Fibroblast of the aortic adventitia (primary cell): ENCODE measurements around the gene AK2. TPM values are rescaled to one million over a fixed set of nuclear protein-coding genes. Genes with fewer than 3 reads are reported as not detected.
A peak's percentile ranks its signal among the peaks of the same experiment; 100 is the strongest.

Experiments
- DNase-seq: peaks from one replicate; pipeline ENCODE4 v3.0.0-alpha.2; 2010; ENCODE audit warnings: low read depth
- H3K4me3 ChIP-seq: 2 replicates; pipeline ENCODE4 v1.5.1; 2011; ENCODE audit warnings: low read depth, mild to moderate bottlenecking, control low read depth, low read length, moderate library complexity
- total RNA-seq: library from RNA; depleted of rRNA; stranded (reverse); fragments of >200 nt; gene quantifications from 2 replicates; pipeline ENCODE4 v1.2.3, GENCODE V29; 2012; ENCODE audit warnings: low replicate concordance
- TF ChIP-seq, protein P1 (sequence below): IDR thresholded peaks from 2 replicates; pipeline ENCODE4 v1.5.1; 2011; ENCODE audit warnings: mild to moderate bottlenecking, low read length, control low read depth, inconsistent platforms; ENCODE audit not compliant: insufficient read depth

Gene AK2
- total RNA-seq, 1 donor: 155 TPM

- no peak overlapping the region for H3K4me3 ChIP-seq
- TF ChIP-seq, protein P1, sequence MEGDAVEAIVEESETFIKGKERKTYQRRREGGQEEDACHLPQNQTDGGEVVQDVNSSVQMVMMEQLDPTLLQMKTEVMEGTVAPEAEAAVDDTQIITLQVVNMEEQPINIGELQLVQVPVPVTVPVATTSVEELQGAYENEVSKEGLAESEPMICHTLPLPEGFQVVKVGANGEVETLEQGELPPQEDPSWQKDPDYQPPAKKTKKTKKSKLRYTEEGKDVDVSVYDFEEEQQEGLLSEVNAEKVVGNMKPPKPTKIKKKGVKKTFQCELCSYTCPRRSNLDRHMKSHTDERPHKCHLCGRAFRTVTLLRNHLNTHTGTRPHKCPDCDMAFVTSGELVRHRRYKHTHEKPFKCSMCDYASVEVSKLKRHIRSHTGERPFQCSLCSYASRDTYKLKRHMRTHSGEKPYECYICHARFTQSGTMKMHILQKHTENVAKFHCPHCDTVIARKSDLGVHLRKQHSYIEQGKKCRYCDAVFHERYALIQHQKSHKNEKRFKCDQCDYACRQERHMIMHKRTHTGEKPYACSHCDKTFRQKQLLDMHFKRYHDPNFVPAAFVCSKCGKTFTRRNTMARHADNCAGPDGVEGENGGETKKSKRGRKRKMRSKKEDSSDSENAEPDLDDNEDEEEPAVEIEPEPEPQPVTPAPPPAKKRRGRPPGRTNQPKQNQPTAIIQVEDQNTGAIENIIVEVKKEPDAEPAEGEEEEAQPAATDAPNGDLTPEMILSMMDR: no peak
- no peak for DNase-seq
Observed at GRCh38 chr1:32991386-32991785, 45.3 kb downstream of the AK2 start.

DNA sequence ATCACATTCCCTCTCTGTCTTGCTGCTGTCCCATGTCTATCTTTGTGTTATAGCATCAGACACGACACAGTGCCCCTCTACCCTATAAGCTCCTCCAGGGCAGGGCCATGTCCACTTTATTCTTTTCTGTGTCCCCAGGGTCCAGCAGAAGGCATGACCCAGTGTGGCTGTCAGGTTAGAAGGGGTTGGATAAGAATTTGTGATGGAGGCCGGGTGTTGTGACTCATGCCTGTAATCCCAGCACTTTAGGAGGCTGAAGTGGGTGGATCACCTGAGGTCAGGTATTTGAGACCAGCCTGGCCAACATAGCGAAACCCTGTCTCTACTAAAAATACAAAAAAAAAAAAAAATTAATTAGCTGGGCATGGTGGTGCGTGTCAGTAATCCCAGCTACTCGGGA lies 45.8 kb downstream of the AK2 start:
- H3K4me3 ChIP-seq: no peak overlapping the region
- DNase-seq: no peak
- TF ChIP-seq, protein P1: no peak

GRCh38 chr1:32989160-32990050 lies 47.3 kb downstream of the AK2 start:
- peak; percentile 99 for DNase-seq
- TF ChIP-seq, protein P1: no peak
- H3K4me3 ChIP-seq: no peak overlapping the region

DNA sequence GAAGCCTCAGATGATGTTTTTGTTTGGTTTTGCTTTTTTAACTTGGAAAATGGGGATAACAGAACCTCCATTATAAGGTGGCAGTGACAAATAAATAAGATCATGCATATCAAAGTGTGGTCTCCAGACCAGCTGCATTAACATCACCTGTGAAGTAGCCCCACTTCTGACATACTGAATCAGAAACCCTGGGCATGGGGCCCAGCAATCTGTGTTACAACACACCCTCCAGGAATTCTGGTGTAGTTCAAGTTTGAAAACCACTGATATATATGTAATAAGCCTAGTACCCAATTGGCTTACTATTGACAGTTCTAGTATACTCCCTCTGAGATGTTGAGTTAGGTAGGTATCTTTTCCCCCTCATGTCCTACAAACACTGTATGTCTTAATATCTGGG lies 48.0 kb downstream of the AK2 start:
- no peak overlapping the region for H3K4me3 ChIP-seq
- DNase-seq: peak; percentile 89
- TF ChIP-seq, protein P1: no peak

- no peak overlapping the region for H3K4me3 ChIP-seq
- DNase-seq: no peak
- TF ChIP-seq, protein P1: no peak
Observed at GRCh38 chr1:32985226-32985625, 51.5 kb downstream of the AK2 start.

GRCh38 chr1:32984455-32985171 lies 52.1 kb downstream of the AK2 start:
- H3K4me3 ChIP-seq: no peak overlapping the region
- DNase-seq: peak; percentile 70
- TF ChIP-seq, protein P1: no peak
